ENCODE measurements around the gene OLFML3. TPM values are rescaled to one million over a fixed set of nuclear protein-coding genes. Genes with fewer than 3 reads are reported as not detected.
A peak's percentile ranks its signal among the peaks of the same experiment; 100 is the strongest.

OLFML3 gene
- total RNA-seq, 4 donors from 2014 or later = 86.6 to 302 (median 122) TPM

- no peaks in the 10 kb centered on the region for H3K9me3 ChIP-seq
- H3K27ac ChIP-seq = peak overlapping the region; percentile 92
- no peak for TF ChIP-seq CTCF (IDR thresholded peaks at IDR 0.05)
- TF ChIP-seq POLR2A (IDR thresholded peaks at IDR 0.05) = no peak
- no peaks in the 10 kb centered on the region for H3K27me3 ChIP-seq
- H3K4me3 ChIP-seq = peak overlapping the region in 1 of 2 donors; percentile 32
- peaks cover 8 to 18% of the 10 kb centered on the region in 2 donors for H3K4me1 ChIP-seq
- no peaks in the 10 kb centered on the region for H3K36me3 ChIP-seq
- no peak for DNase-seq
- intact Hi-C loops (cut with DNase I; ENCODE audit: low total_unique reads) = no loop called here
These were observed 4.1 kb downstream of the OLFML3 start for GRCh38 chr1:113983391-113983790.

GRCh38 chr1:113983826-113984225 is 4.6 kb downstream of the OLFML3 start:
- no peak overlapping the region for H3K4me3 ChIP-seq

GRCh38 chr1:113984710-113985109 is 5.4 kb downstream of the OLFML3 start:
- intact Hi-C loops (cut with DNase I; ENCODE audit: low total_unique reads) = no loop called here
- no peaks in the 10 kb centered on the region for H3K9me3 ChIP-seq
- H3K27ac ChIP-seq = peak overlapping the region; percentile 92
- DNase-seq = no peak
- no peaks in the 10 kb centered on the region for H3K27me3 ChIP-seq
- no peak overlapping the region for H3K4me3 ChIP-seq
- H3K36me3 ChIP-seq = no peaks in the 10 kb centered on the region
- TF ChIP-seq CTCF (IDR thresholded peaks at IDR 0.05) (no peak), POLR2A (IDR thresholded peaks at IDR 0.05) (no peak)
- H3K4me1 ChIP-seq = peaks cover 8 to 18% of the 10 kb centered on the region in 2 donors

More at GRCh38 chr1:113983826-113984225, 4.6 kb downstream of the OLFML3 start:
- TF ChIP-seq CTCF (IDR thresholded peaks at IDR 0.05) = no peak
- no peak for TF ChIP-seq POLR2A (IDR thresholded peaks at IDR 0.05)
- H3K27ac ChIP-seq = peak overlapping the region; percentile 92
- H3K36me3 ChIP-seq = no peaks in the 10 kb centered on the region
- H3K4me1 ChIP-seq = peaks cover 8 to 18% of the 10 kb centered on the region in 2 donors
- intact Hi-C loops (cut with DNase I; ENCODE audit: low total_unique reads) = no loop called here
- H3K9me3 ChIP-seq = no peaks in the 10 kb centered on the region
- H3K27me3 ChIP-seq = no peaks in the 10 kb centered on the region
- no peak for DNase-seq

GRCh38 chr1:113986802-113987201 is 7.5 kb downstream of the OLFML3 start:
- no peaks in the 10 kb centered on the region for H3K27me3 ChIP-seq
- TF ChIP-seq POLR2A (IDR thresholded peaks at IDR 0.05) (no peak), CTCF (IDR thresholded peaks at IDR 0.05) (no peak)
- no peak overlapping the region for H3K27ac ChIP-seq
- H3K9me3 ChIP-seq = no peaks in the 10 kb centered on the region
- peaks cover 7 to 8% of the 10 kb centered on the region in 2 donors for H3K4me1 ChIP-seq
- H3K4me3 ChIP-seq = no peak overlapping the region
- DNase-seq = no peak
- intact Hi-C loops (cut with DNase I; ENCODE audit: low total_unique reads) = no loop called here
- H3K36me3 ChIP-seq = no peaks in the 10 kb centered on the region

GRCh38 chr1:113987259-113987658 is 8.0 kb downstream of the OLFML3 start:
- no peak overlapping the region for H3K27ac ChIP-seq
- H3K27me3 ChIP-seq = no peaks in the 10 kb centered on the region
- TF ChIP-seq CTCF (IDR thresholded peaks at IDR 0.05) (no peak), POLR2A (IDR thresholded peaks at IDR 0.05) (no peak)
- H3K36me3 ChIP-seq = no peaks in the 10 kb centered on the region
- no peak overlapping the region for H3K4me3 ChIP-seq
- peaks cover 6 to 8% of the 10 kb centered on the region in 2 donors for H3K4me1 ChIP-seq
- DNase-seq = no peak
- H3K9me3 ChIP-seq = no peaks in the 10 kb centered on the region
- intact Hi-C loops (cut with DNase I; ENCODE audit: low total_unique reads) = no loop called here

Measured in uterus (tissue), 4 donors.